HUES6 (cell line): Measurements from ENCODE around the gene RFX2.
A peak's percentile ranks its signal among the peaks of the same experiment; 100 is the strongest.

ENCODE experiments used
- H3K27ac ChIP-seq: 2 replicates; pipeline ENCODE4 v1.7.0; 2013; ENCODE audit warnings: low read depth, mild to moderate bottlenecking, low read length, inconsistent platforms
- H3K27me3 ChIP-seq: 2 replicates; pipeline ENCODE4 v1.6.1; 2013; ENCODE audit warnings: low read length; ENCODE audit not compliant: control insufficient read depth, insufficient read depth
- H3K36me3 ChIP-seq: 2 replicates; pipeline ENCODE4 v1.6.1; 2013; ENCODE audit warnings: low read length; ENCODE audit not compliant: control insufficient read depth, insufficient read depth
- H3K4me1 ChIP-seq: 2 replicates; pipeline ENCODE4 v1.6.1; 2013; ENCODE audit warnings: low read length; ENCODE audit not compliant: control insufficient read depth, insufficient read depth
- H3K4me3 ChIP-seq: 2 replicates; pipeline ENCODE4 v1.5.1; 2013; ENCODE audit warnings: low read depth, low read length
- H3K9ac ChIP-seq: one replicate; pipeline ENCODE4 v1.6.1; 2013; ENCODE audit warnings: mild to moderate bottlenecking, low read length
- H3K9me3 ChIP-seq: 2 replicates; pipeline ENCODE4 v1.6.1; 2013; ENCODE audit warnings: low read depth, low read length; ENCODE audit not compliant: control insufficient read depth, insufficient read depth

The RFX2 gene

GRCh38 chr19:5959260-5960004, 150.9 kb downstream of the RFX2 start:
- Histone ChIP-seq H3K9ac (no peak overlapping the region), H3K4me3 (no peak overlapping the region), H3K9me3 (no peaks in the 10 kb centered on the region), H3K27ac (no peak overlapping the region), H3K4me1 (peaks cover 72% of the 10 kb centered on the region), H3K36me3 (no peaks in the 10 kb centered on the region), H3K27me3 (no peaks in the 10 kb centered on the region)

DNA sequence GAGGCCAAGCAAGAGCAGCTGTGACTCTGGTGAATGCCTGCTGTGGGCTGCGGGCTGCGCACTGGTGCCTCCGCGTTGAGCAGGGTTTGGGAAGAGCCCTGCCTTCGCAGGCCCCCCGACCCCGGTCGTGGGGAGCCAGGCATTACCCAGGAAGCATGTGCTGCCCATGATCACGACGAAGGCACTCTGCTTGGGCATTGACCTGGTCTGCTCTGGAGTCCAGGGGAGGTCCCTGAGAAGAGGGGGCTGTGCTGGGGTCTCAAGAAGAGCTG, 151.5 kb downstream of the RFX2 start:
- Histone ChIP-seq H3K9ac (no peak overlapping the region), H3K36me3 (no peaks in the 10 kb centered on the region), H3K4me1 (peaks cover 75% of the 10 kb centered on the region), H3K9me3 (no peaks in the 10 kb centered on the region), H3K27ac (no peak overlapping the region), H3K4me3 (peak overlapping the region; percentile 19; the same call in 1 of the 2 replicates), H3K27me3 (no peaks in the 10 kb centered on the region)

GRCh38 chr19:5958074-5958850, 152.0 kb downstream of the RFX2 start:
- H3K27ac ChIP-seq, result no peak overlapping the region
- H3K27me3 ChIP-seq, result no peaks in the 10 kb centered on the region
- no peaks in the 10 kb centered on the region for H3K36me3 ChIP-seq
- no peaks in the 10 kb centered on the region for H3K9me3 ChIP-seq
- H3K4me1 ChIP-seq, result peaks cover 81% of the 10 kb centered on the region
- H3K4me3 ChIP-seq, result peak overlapping the region; percentile 19; the same call in 1 of the 2 replicates
- peak overlapping the region; percentile 45 for H3K9ac ChIP-seq

DNA sequence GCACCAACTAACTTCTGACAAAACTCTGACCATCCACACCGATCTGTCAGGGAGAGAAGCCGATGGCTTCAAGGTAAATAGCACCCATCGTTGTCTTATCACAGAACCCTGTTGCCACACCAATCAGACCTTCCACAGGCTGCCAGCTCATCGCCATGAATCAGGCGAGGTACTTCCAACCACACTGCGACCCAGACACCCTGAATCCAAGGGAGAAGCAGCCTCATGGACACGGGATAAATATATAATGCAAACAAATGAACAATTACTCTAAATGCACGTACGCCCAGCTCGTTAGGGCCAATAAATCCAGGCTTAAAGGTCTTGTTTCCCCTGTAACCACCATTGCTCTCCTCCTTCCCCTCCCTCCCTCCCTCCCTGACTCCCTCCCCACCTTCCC, 153.1 kb downstream of the RFX2 start:
- H3K36me3 ChIP-seq, result no peaks in the 10 kb centered on the region
- no peak overlapping the region for H3K27ac ChIP-seq
- peaks cover 85% of the 10 kb centered on the region for H3K4me1 ChIP-seq
- no peaks in the 10 kb centered on the region for H3K9me3 ChIP-seq
- no peak overlapping the region for H3K9ac ChIP-seq
- no peak overlapping the region for H3K4me3 ChIP-seq
- H3K27me3 ChIP-seq, result no peaks in the 10 kb centered on the region

GRCh38 chr19:5956728-5957127, 153.6 kb downstream of the RFX2 start:
- Histone ChIP-seq H3K4me1 (peaks cover 85% of the 10 kb centered on the region), H3K36me3 (no peaks in the 10 kb centered on the region), H3K27ac (no peak overlapping the region), H3K27me3 (no peaks in the 10 kb centered on the region), H3K4me3 (no peak overlapping the region), H3K9me3 (no peaks in the 10 kb centered on the region), H3K9ac (no peak overlapping the region)

- peaks cover 87% of the 10 kb centered on the region for H3K4me1 ChIP-seq
- no peaks in the 10 kb centered on the region for H3K9me3 ChIP-seq
- H3K27me3 ChIP-seq, result no peaks in the 10 kb centered on the region
- H3K27ac ChIP-seq, result no peak overlapping the region
- no peak overlapping the region for H3K9ac ChIP-seq
- no peaks in the 10 kb centered on the region for H3K36me3 ChIP-seq
- H3K4me3 ChIP-seq, result no peak overlapping the region
Measured at GRCh38 chr19:5956323-5956722, 154.0 kb downstream of the RFX2 start.

- no peaks in the 10 kb centered on the region for H3K36me3 ChIP-seq
- no peak overlapping the region for H3K9ac ChIP-seq
- no peaks in the 10 kb centered on the region for H3K9me3 ChIP-seq
- peaks cover 94% of the 10 kb centered on the region for H3K4me1 ChIP-seq
- no peak overlapping the region for H3K4me3 ChIP-seq
- no peak overlapping the region for H3K27ac ChIP-seq
- no peaks in the 10 kb centered on the region for H3K27me3 ChIP-seq
Measured at GRCh38 chr19:5955636-5955935, 154.7 kb downstream of the RFX2 start.

GRCh38 chr19:5954293-5954692, 156.0 kb downstream of the RFX2 start:
- H3K9me3 ChIP-seq, result no peaks in the 10 kb centered on the region
- peaks cover 4% of the 10 kb centered on the region; the same call in 1 of the 2 replicates for H3K36me3 ChIP-seq
- H3K4me3 ChIP-seq, result no peak overlapping the region
- H3K27ac ChIP-seq, result no peak overlapping the region
- no peaks in the 10 kb centered on the region for H3K27me3 ChIP-seq
- H3K9ac ChIP-seq, result no peak overlapping the region
- H3K4me1 ChIP-seq, result peaks cover 93% of the 10 kb centered on the region

GRCh38 chr19:5953680-5954213, 156.6 kb downstream of the RFX2 start:
- Histone ChIP-seq H3K27ac (no peak overlapping the region), H3K27me3 (no peaks in the 10 kb centered on the region), H3K9ac (no peak overlapping the region), H3K4me3 (no peak overlapping the region), H3K4me1 (peaks cover 93% of the 10 kb centered on the region), H3K9me3 (no peaks in the 10 kb centered on the region), H3K36me3 (peaks cover 4% of the 10 kb centered on the region; the same call in 1 of the 2 replicates)

GRCh38 chr19:5953030-5953589, 157.2 kb downstream of the RFX2 start:
- peaks cover 90% of the 10 kb centered on the region for H3K4me1 ChIP-seq
- H3K27me3 ChIP-seq, result no peaks in the 10 kb centered on the region
- H3K9me3 ChIP-seq, result no peaks in the 10 kb centered on the region
- peak overlapping the region; percentile 29; the same call in 1 of the 2 replicates for H3K27ac ChIP-seq
- peaks cover 4% of the 10 kb centered on the region; the same call in 1 of the 2 replicates for H3K36me3 ChIP-seq
- peak overlapping the region; percentile 53 for H3K9ac ChIP-seq
- H3K4me3 ChIP-seq, result no peak overlapping the region
